Measurements from ENCODE around the gene CD101.

Gene CD101

GRCh38 chr1:117033772-117034171 lies 32.2 kb downstream of the CD101 start:
- Histone ChIP-seq H4K20me1 (ENCODE audit: insufficient read depth, low read length) (no peaks in the 10 kb centered on the region), H3K4me2 (ENCODE audit: insufficient read depth, low read length) (no peak overlapping the region), H3K9me3 (ENCODE audit: insufficient read depth, low read length, severe bottlenecking) (no peaks in the 10 kb centered on the region), H3K27me3 (ENCODE audit: insufficient read depth, low read length, poor library complexity) (no peaks in the 10 kb centered on the region), H2AFZ (ENCODE audit: low read depth, low read length) (no peak overlapping the region), H3K79me2 (ENCODE audit: insufficient read depth, low read length) (no peaks in the 10 kb centered on the region), H3K27ac (ENCODE audit: low read length) (no peak overlapping the region), H3K4me1 (ENCODE audit: insufficient read depth, low read length) (no peaks in the 10 kb centered on the region), H3K36me3 (ENCODE audit: insufficient read depth, low read length) (no peaks in the 10 kb centered on the region), H3K4me3 (ENCODE audit: low read depth in 1 of 2, low read length in 2 of 2) (no peak overlapping the region), H3K9ac (ENCODE audit: low read depth, low read length) (no peak overlapping the region)
- no peak for TF ChIP-seq EZH2 (IDR thresholded peaks at IDR 0.05; ENCODE audit: borderline replicate concordance, low read depth, low read length, severe bottlenecking)
- no peak for TF ChIP-seq CTCF (IDR thresholded peaks at IDR 0.05; ENCODE audit: borderline replicate concordance, extremely low read depth, low read length, poor library complexity, severe bottlenecking)
- no peak for ATAC-seq (ENCODE audit: insufficient read depth, low read depth)
- DNase-seq: no peak

- H3K9ac ChIP-seq (ENCODE audit: low read depth, low read length): no peak overlapping the region
- TF ChIP-seq CTCF (IDR thresholded peaks at IDR 0.05; ENCODE audit: borderline replicate concordance, extremely low read depth, low read length, poor library complexity, severe bottlenecking) (no peak), EZH2 (IDR thresholded peaks at IDR 0.05; ENCODE audit: borderline replicate concordance, low read depth, low read length, severe bottlenecking) (no peak)
- DNase-seq (no peak), ATAC-seq (ENCODE audit: insufficient read depth, low read depth) (no peak)
- H3K4me3 ChIP-seq (ENCODE audit: low read depth in 1 of 2, low read length in 2 of 2): no peak overlapping the region
- H4K20me1 ChIP-seq (ENCODE audit: insufficient read depth, low read length): no peaks in the 10 kb centered on the region
- no peaks in the 10 kb centered on the region for H3K9me3 ChIP-seq (ENCODE audit: insufficient read depth, low read length, severe bottlenecking)
- no peaks in the 10 kb centered on the region for H3K36me3 ChIP-seq (ENCODE audit: insufficient read depth, low read length)
- no peak overlapping the region for H2AFZ ChIP-seq (ENCODE audit: low read depth, low read length)
- H3K4me1 ChIP-seq (ENCODE audit: insufficient read depth, low read length): no peaks in the 10 kb centered on the region
- H3K79me2 ChIP-seq (ENCODE audit: insufficient read depth, low read length): no peaks in the 10 kb centered on the region
- H3K27me3 ChIP-seq (ENCODE audit: insufficient read depth, low read length, poor library complexity): no peaks in the 10 kb centered on the region
- H3K27ac ChIP-seq (ENCODE audit: low read length): no peak overlapping the region
- H3K4me2 ChIP-seq (ENCODE audit: insufficient read depth, low read length): no peak overlapping the region
Observed at GRCh38 chr1:117034791-117035290, 33.3 kb downstream of the CD101 start.

- Histone ChIP-seq H2AFZ (ENCODE audit: low read depth, low read length) (no peak overlapping the region), H3K27me3 (ENCODE audit: insufficient read depth, low read length, poor library complexity) (no peaks in the 10 kb centered on the region), H4K20me1 (ENCODE audit: insufficient read depth, low read length) (no peaks in the 10 kb centered on the region), H3K4me1 (ENCODE audit: insufficient read depth, low read length) (no peaks in the 10 kb centered on the region), H3K9ac (ENCODE audit: low read depth, low read length) (no peak overlapping the region), H3K27ac (ENCODE audit: low read length) (no peak overlapping the region), H3K4me2 (ENCODE audit: insufficient read depth, low read length) (no peak overlapping the region), H3K9me3 (ENCODE audit: insufficient read depth, low read length, severe bottlenecking) (no peaks in the 10 kb centered on the region), H3K79me2 (ENCODE audit: insufficient read depth, low read length) (no peaks in the 10 kb centered on the region), H3K36me3 (ENCODE audit: insufficient read depth, low read length) (no peaks in the 10 kb centered on the region), H3K4me3 (ENCODE audit: low read depth in 1 of 2, low read length in 2 of 2) (no peak overlapping the region)
- no peak for ATAC-seq (ENCODE audit: insufficient read depth, low read depth)
- no peak for TF ChIP-seq CTCF (IDR thresholded peaks at IDR 0.05; ENCODE audit: borderline replicate concordance, extremely low read depth, low read length, poor library complexity, severe bottlenecking)
- no peak for DNase-seq
Observed at GRCh38 chr1:117036018-117036461, 34.5 kb downstream of the CD101 start.

- H3K4me3 ChIP-seq (ENCODE audit: low read depth in 1 of 2, low read length in 2 of 2): no peak overlapping the region
- H3K9me3 ChIP-seq (ENCODE audit: insufficient read depth, low read length, severe bottlenecking): no peaks in the 10 kb centered on the region
- no peak for DNase-seq
- no peak overlapping the region for H3K4me2 ChIP-seq (ENCODE audit: insufficient read depth, low read length)
- H3K79me2 ChIP-seq (ENCODE audit: insufficient read depth, low read length): no peaks in the 10 kb centered on the region
- no peaks in the 10 kb centered on the region for H3K36me3 ChIP-seq (ENCODE audit: insufficient read depth, low read length)
- no peak overlapping the region for H3K27ac ChIP-seq (ENCODE audit: low read length)
- ATAC-seq (ENCODE audit: insufficient read depth, low read depth): no peak
- no peaks in the 10 kb centered on the region for H4K20me1 ChIP-seq (ENCODE audit: insufficient read depth, low read length)
- no peak overlapping the region for H2AFZ ChIP-seq (ENCODE audit: low read depth, low read length)
- no peak overlapping the region for H3K9ac ChIP-seq (ENCODE audit: low read depth, low read length)
- no peaks in the 10 kb centered on the region for H3K4me1 ChIP-seq (ENCODE audit: insufficient read depth, low read length)
- TF ChIP-seq EZH2 (IDR thresholded peaks at IDR 0.05; ENCODE audit: borderline replicate concordance, low read depth, low read length, severe bottlenecking) (no peak), CTCF (IDR thresholded peaks at IDR 0.05; ENCODE audit: borderline replicate concordance, extremely low read depth, low read length, poor library complexity, severe bottlenecking) (no peak)
- H3K27me3 ChIP-seq (ENCODE audit: insufficient read depth, low read length, poor library complexity): no peaks in the 10 kb centered on the region
Observed at GRCh38 chr1:117037802-117038201, 36.2 kb downstream of the CD101 start.

Data from DND-41 (cell line).